NCI-H510A (cell line): ENCODE measurements around the gene BNC2.

Source experiments
- DNase-seq: peaks from one replicate; lab custom pipeline; 2025; lab: John Stamatoyannopoulos, UW

Gene BNC2

GRCh38 chr9:16627967-16628366 lies 242.5 kb downstream of the BNC2 start:
- no peak for DNase-seq

- DNase-seq = no peak
Observed at GRCh38 chr9:16627521-16627920, 242.9 kb downstream of the BNC2 start.

- DNase-seq = no peak
Observed at GRCh38 chr9:16626577-16627130, 243.8 kb downstream of the BNC2 start.

- DNase-seq = no peak
Observed at GRCh38 chr9:16625811-16626210, 244.7 kb downstream of the BNC2 start.

- no peak for DNase-seq
Observed at GRCh38 chr9:16625161-16625631, 245.3 kb downstream of the BNC2 start.

GRCh38 chr9:16624744-16625117 lies 245.7 kb downstream of the BNC2 start:
- no peak for DNase-seq

- DNase-seq = no peak
Observed at GRCh38 chr9:16623989-16624743, 246.3 kb downstream of the BNC2 start.

- DNase-seq = no peak
Observed at GRCh38 chr9:16622541-16622940, 247.9 kb downstream of the BNC2 start.

- no peak for DNase-seq
Observed at GRCh38 chr9:16619914-16620520, 250.5 kb downstream of the BNC2 start.

GRCh38 chr9:16619402-16619801 lies 251.1 kb downstream of the BNC2 start:
- DNase-seq = no peak

GRCh38 chr9:16618524-16618923 lies 251.9 kb downstream of the BNC2 start:
- no peak for DNase-seq

- DNase-seq = no peak
Observed at GRCh38 chr9:16616686-16617085, 253.8 kb downstream of the BNC2 start.

GRCh38 chr9:16615451-16615850 lies 255.0 kb downstream of the BNC2 start:
- no peak for DNase-seq

GRCh38 chr9:16613605-16614004 lies 256.9 kb downstream of the BNC2 start:
- no peak for DNase-seq

GRCh38 chr9:16613051-16613450 lies 257.4 kb downstream of the BNC2 start:
- DNase-seq = no peak

- no peak for DNase-seq
Observed at GRCh38 chr9:16612627-16613026, 257.8 kb downstream of the BNC2 start.

GRCh38 chr9:16611983-16612382 lies 258.5 kb downstream of the BNC2 start:
- no peak for DNase-seq

GRCh38 chr9:16611001-16611400 lies 259.5 kb downstream of the BNC2 start:
- no peak for DNase-seq

- DNase-seq = no peak
Observed at GRCh38 chr9:16610538-16610937, 259.9 kb downstream of the BNC2 start.

GRCh38 chr9:16608906-16609305 lies 261.6 kb downstream of the BNC2 start:
- no peak for DNase-seq

GRCh38 chr9:16602494-16602893 lies 268.0 kb downstream of the BNC2 start:
- no peak for DNase-seq

GRCh38 chr9:16601991-16602390 lies 268.5 kb downstream of the BNC2 start:
- no peak for DNase-seq

GRCh38 chr9:16598316-16598715 lies 272.2 kb downstream of the BNC2 start:
- no peak for DNase-seq
